Choroid plexus epithelial cell (primary cell): ENCODE results near the gene FLACC1.
"Not testable (repeated sequence)": the region's sequence is repeated elsewhere in the genome, so short reads cannot be mapped to it uniquely, and the experiment has no call there.

Experiments
- DNase-seq: peaks from one replicate; pipeline ENCODE4 v3.0.0-alpha.2; 2010; ENCODE audit warnings: low read depth
- H3K4me3 ChIP-seq: 2 replicates; pipeline ENCODE4 v1.5.1; 2011; ENCODE audit warnings: low read depth, mild to moderate bottlenecking, control low read depth, low read length, moderate library complexity
- CTCF ChIP-seq: conservative IDR thresholded peaks from 2 replicates; pipeline ENCODE4 v1.5.1; 2011; ENCODE audit warnings: low read depth, mild to moderate bottlenecking, control low read depth, inconsistent platforms, low read length, moderate library complexity

Gene FLACC1

GRCh38 chr2:201244829-201245228 lies 112.3 kb downstream of the FLACC1 start:
- no peak overlapping the region for H3K4me3 ChIP-seq
- no peak for TF ChIP-seq CTCF
- no peak for DNase-seq

- no peak for TF ChIP-seq CTCF
- no peak overlapping the region for H3K4me3 ChIP-seq
- DNase-seq, result no peak
These were observed 114.4 kb downstream of the FLACC1 start for GRCh38 chr2:201242571-201243277.

GRCh38 chr2:201239167-201239935 lies 117.8 kb downstream of the FLACC1 start:
- not testable (repeated sequence) for H3K4me3 ChIP-seq, DNase-seq
